GM12878 (cell line): ENCODE data around the gene EFCAB7. TPM values are rescaled to one million over a fixed set of nuclear protein-coding genes. Genes with fewer than 3 reads are reported as not detected.

ENCODE experiments used
- ATAC-seq: fragments of 200-7000 bp; cut with Tn5 transposase; 3 replicates; pipeline ENCODE4 v1.9.1; 2020; ENCODE audit warnings: mild to moderate bottlenecking, moderate library complexity
- BruUV-seq: library from RNA; stranded (reverse); fragments of 400-500 nt; replicated peaks from 2 replicates; lab custom pipeline; 2021; lab: Mats Ljungman, UMichigan
- CTCF ChIA-PET: fragments of 300-600 bp; sonication (Branson Sonifier 250); formaldehyde crosslinking; extraction: SDS; loops from one replicate; lab custom pipeline; 2021; ENCODE audit warnings: inconsistent platforms; lab: Yijun Ruan, JAX
- POLR2A ChIA-PET: fragments of 350-600 bp; formaldehyde crosslinking; extraction: SDS; loops from one replicate; lab custom pipeline; 2021; ENCODE audit warnings: inconsistent platforms; lab: Charles Lee
- RAD21 ChIA-PET: fragments of 300-600 bp; sonication (Branson Sonifier 250); formaldehyde crosslinking; loops from one replicate; lab custom pipeline; 2023; ENCODE audit warnings: antibody characterized with exemption; ENCODE audit not compliant: unreplicated experiment; lab: Charles Lee
- SMC1A ChIA-PET: fragments of 300-600 bp; sonication (Branson Sonifier 250); formaldehyde crosslinking; loops from one replicate; lab custom pipeline; 2023; ENCODE audit not compliant: unreplicated experiment, uncharacterized antibody; lab: Charles Lee
- DNase-seq: peaks from one replicate; pipeline ENCODE4 v3.0.0-alpha.2; 2011; ENCODE audit warnings: low read depth, low spot score
- FAIRE-seq: peaks from 3 replicates; lab custom pipeline; 2011; peaks lifted over from hg19 to GRCh38; lab: Jason Lieb, UNC
- H2AFZ ChIP-seq: 2 replicates; pipeline ENCODE4 v1.6.0; 2011; ENCODE audit warnings: low read depth, low read length, control low read depth; ENCODE audit not compliant: control insufficient read depth
- H3K27ac ChIP-seq: 2 replicates; pipeline ENCODE4 v1.5.1; 2011; ENCODE audit warnings: control low read depth; ENCODE audit not compliant: control insufficient read depth, insufficient read depth
- H3K27me3 ChIP-seq, 2 experiments: replicated peaks in 1 of 2; 2 replicates each; pipeline versions ENCODE4 v1.6.0 to v1.6.1; 2011; ENCODE audit warnings: low read length in 1 of 2; ENCODE audit not compliant: control insufficient read depth in 2 of 2, insufficient read depth in 2 of 2
- H3K36me3 ChIP-seq, 2 experiments: 2 replicates each; pipeline ENCODE4 v1.5.1; 2011; ENCODE audit warnings: low read length in 1 of 2; ENCODE audit not compliant: control insufficient read depth in 2 of 2, insufficient read depth in 2 of 2
- H3K4me1 ChIP-seq: 2 replicates; pipeline ENCODE4 v1.6.1; 2011; ENCODE audit warnings: mild to moderate bottlenecking, low read length, moderate library complexity, mixed read lengths; ENCODE audit not compliant: control insufficient read depth, insufficient read depth
- H3K4me2 ChIP-seq: 2 replicates; pipeline ENCODE4 v1.6.0; 2011; ENCODE audit warnings: control low read depth; ENCODE audit not compliant: control insufficient read depth, insufficient read depth
- H3K4me3 ChIP-seq: fragments of 200-600 bp; sonication (generic); 2 replicates; pipeline ENCODE4 v1.5.1; 2016
- H3K79me2 ChIP-seq: 2 replicates; pipeline ENCODE4 v1.6.0; 2011; ENCODE audit warnings: low read length; ENCODE audit not compliant: control insufficient read depth, insufficient read depth
- H3K9ac ChIP-seq: 2 replicates; pipeline ENCODE4 v1.8.0; 2011; ENCODE audit warnings: low read length, control low read depth, mixed read lengths; ENCODE audit not compliant: control insufficient read depth, insufficient read depth
- H3K9me3 ChIP-seq: replicated peaks from 3 replicates; pipeline ENCODE4 v1.5.1; 2011; ENCODE audit warnings: mild to moderate bottlenecking, low read length; ENCODE audit not compliant: control insufficient read depth, insufficient read depth
- H4K20me1 ChIP-seq: 2 replicates; pipeline ENCODE4 v1.6.0; 2011; ENCODE audit not compliant: control insufficient read depth, insufficient read depth
- BMI1 ChIP-seq: fragments of 450-650 bp; IDR thresholded peaks from 2 replicates; pipeline ENCODE4 v1.6.1; 2016; ENCODE audit warnings: mild to moderate bottlenecking, moderate library complexity, borderline replicate concordance
- CTCF ChIP-seq, 3 experiments: IDR thresholded peaks in 2 of 3; conservative IDR thresholded peaks in 1 of 3; 2 replicates each; pipeline ENCODE4 v1.5.1; 2011; ENCODE audit warnings: low read depth in 3 of 3, low read length in 3 of 3, mild to moderate bottlenecking in 3 of 3, control low read depth in 2 of 3, moderate library complexity in 2 of 3, inconsistent platforms in 1 of 3, mixed read lengths in 1 of 3; ENCODE audit not compliant: control insufficient read depth in 2 of 3, insufficient read depth in 1 of 3; ENCODE audit errors: extremely low read depth in 1 of 3
- FOS ChIP-seq: IDR thresholded peaks from 3 replicates; pipeline ENCODE4 v1.6.1; 2011; ENCODE audit warnings: borderline replicate concordance; ENCODE audit not compliant: insufficient read length; ENCODE audit errors: extremely low read depth
- GATAD2B ChIP-seq: fragments of 450-650 bp; conservative IDR thresholded peaks from 2 replicates; pipeline ENCODE4 v1.6.1; 2017; ENCODE audit warnings: low read depth, mild to moderate bottlenecking, moderate library complexity
- RAD21 ChIP-seq: IDR thresholded peaks from 2 replicates; pipeline ENCODE4 v1.6.1; 2011; ENCODE audit warnings: mild to moderate bottlenecking, low read depth, low read length, moderate library complexity; ENCODE audit not compliant: insufficient read depth
- SMC3 ChIP-seq: IDR thresholded peaks from 2 replicates; pipeline ENCODE4 v1.6.1; 2011; ENCODE audit warnings: low read length, improper control_type of control experiment, borderline replicate concordance
- ZNF592 ChIP-seq: fragments of 450-650 bp; IDR thresholded peaks from 2 replicates; pipeline ENCODE4 v1.6.1; 2017; ENCODE audit warnings: mild to moderate bottlenecking, moderate library complexity
- WGBS: methylation state at CpG from one replicate; pipeline ENCODE4 v1.1.6; 2016; ENCODE audit warnings: low lambda C conversion rate; ENCODE audit not compliant: insufficient replicate concordance, insufficient coverage; ENCODE audit errors: missing lambda C conversion rate; 5-methylcytosine and 5-hydroxymethylcytosine counted together
- in situ Hi-C: fragments of 300-500 bp; cut with MboI; formaldehyde crosslinking; loops from 9 replicates; pipeline ENCODE4 v1.14.3; 2018; ENCODE audit warnings: mixed read lengths
- intact Hi-C: fragments of 100-400 bp; cut with micrococcal nuclease; formaldehyde crosslinking; loops from one replicate; pipeline ENCODE4 v1.14.2; 2022; ENCODE audit not compliant: unreplicated experiment
- polyA plus RNA-seq, 11 experiments: library from polyadenylated mRNA; depleted of rRNA in 4 of 11; unstranded in 6 of 11; stranded (reverse) in 5 of 11; fragments of >200 nt; fragmentation: Nextera tagmentation in 4 of 11; fragmentation: Illumina TruSeq in 1 of 11; extraction: Ambion mirVana in 4 of 11; extraction: Trizol in 1 of 11; gene quantifications; 1 replicate in 1 of 11; 2 replicates in 10 of 11; pipeline versions ENCODE4 v1.2.1 to v1.2.3, GENCODE V29; 2011 to 2016; ENCODE audit warnings: inconsistent platforms in 2 of 11, missing spikeins in 2 of 11, low read depth in 1 of 11
- total RNA-seq, 4 experiments: library from RNA; depleted of rRNA in 3 of 4; stranded (reverse); fragments of >200 nt in 3 of 4; fragmentation: Illumina TruSeq in 1 of 4; extraction: Trizol in 1 of 4; gene quantifications; 2 replicates each; pipeline versions ENCODE4 v1.2.1 to v1.2.3, GENCODE V29; 2013 to 2021
- TF ChIP-seq, protein P1 (sequence below): fragments of 450-650 bp; IDR thresholded peaks from 2 replicates; pipeline ENCODE4 v1.6.1; 2018; ENCODE audit warnings: mild to moderate bottlenecking, low read depth, moderate library complexity; ENCODE audit not compliant: partially characterized antibody

The EFCAB7 gene
- total and polyA plus RNA-seq, 10 of the 15 experiments (the other 5 are each of a cell fraction or from before 2014, with no cell fraction given) = 4.4 to 9.8 (median 5.7) TPM

DNA sequence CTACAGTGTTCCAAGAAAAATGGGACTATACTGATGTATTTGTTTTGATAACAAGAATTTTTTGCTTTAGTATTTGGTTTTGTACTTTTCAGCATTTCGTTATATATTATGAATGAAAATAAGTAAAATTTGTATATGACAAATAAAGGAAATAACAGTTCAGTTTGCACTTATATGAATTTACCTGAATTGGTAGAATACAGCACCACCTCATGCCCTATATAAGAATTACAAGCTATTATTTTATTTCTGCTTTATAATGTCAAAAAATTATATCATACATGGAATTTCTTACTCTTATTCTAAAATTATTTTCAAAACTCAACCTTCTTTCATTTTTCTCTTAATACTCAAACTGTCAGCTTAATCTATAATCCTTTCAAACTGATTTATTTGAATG, 14.6 kb downstream of the EFCAB7 start:
- no peak for FAIRE-seq

More for the DNA sequence above, 14.6 kb downstream of the EFCAB7 start:
- H3K9me3 ChIP-seq = no peaks in the 10 kb centered on the region
- in situ Hi-C loops = no loop called here
- no peaks in the 10 kb centered on the region; a peak in 1 of 4 replicates for H3K36me3 ChIP-seq
- H3K27ac ChIP-seq = no peak overlapping the region
- SMC1A ChIA-PET = interaction anchor here (0.7 to 2.2 kb wide), 14 partner anchors 10 to 696 kb away, joined by 3 to 14 read pairs (median 4); partner anchors contain the start of genes EFCAB7 and ITGB3BP
- H3K27me3 ChIP-seq = no peaks in the 10 kb centered on the region
- no peak overlapping the region for H3K4me3 ChIP-seq
- DNase-seq (no peak), ATAC-seq (no peak)
- RAD21 ChIA-PET = interaction anchor here (0.6 to 1.9 kb wide), 13 partner anchors 10 to 696 kb away, joined by 3 to 8 read pairs (median 4); no protein-coding TSS in a partner anchor
- no peak overlapping the region for H2AFZ ChIP-seq
- no peak overlapping the region for H3K4me2 ChIP-seq
- CTCF ChIA-PET = interaction anchor here (0.8 to 7.2 kb wide), 28 partner anchors 9 to 698 kb away, joined by 3 to 48 read pairs (median 4); partner anchors contain the start of genes EFCAB7 and ITGB3BP
- no peak for TF ChIP-seq BMI1
- TF ChIP-seq FOS = no peak
- peak; percentile 41; the same call in 1 of the 2 replicates for TF ChIP-seq SMC3
- TF ChIP-seq RAD21 = peak; percentile 38
- peak in 1 of 3 experiments; percentile 21; a peak in 2 of 6 replicates for TF ChIP-seq CTCF (IDR thresholded peaks at IDR 0.05 in 2 of 3, conservative IDR thresholded peaks at IDR 0.05 in 1 of 3; ENCODE audit: control insufficient read depth in 2 of 3, extremely low read depth in 1 of 3, insufficient read depth in 1 of 3, low read depth in 3 of 3, low read length in 3 of 3)
- TF ChIP-seq ZNF592 = no peak
- TF ChIP-seq, protein P1, sequence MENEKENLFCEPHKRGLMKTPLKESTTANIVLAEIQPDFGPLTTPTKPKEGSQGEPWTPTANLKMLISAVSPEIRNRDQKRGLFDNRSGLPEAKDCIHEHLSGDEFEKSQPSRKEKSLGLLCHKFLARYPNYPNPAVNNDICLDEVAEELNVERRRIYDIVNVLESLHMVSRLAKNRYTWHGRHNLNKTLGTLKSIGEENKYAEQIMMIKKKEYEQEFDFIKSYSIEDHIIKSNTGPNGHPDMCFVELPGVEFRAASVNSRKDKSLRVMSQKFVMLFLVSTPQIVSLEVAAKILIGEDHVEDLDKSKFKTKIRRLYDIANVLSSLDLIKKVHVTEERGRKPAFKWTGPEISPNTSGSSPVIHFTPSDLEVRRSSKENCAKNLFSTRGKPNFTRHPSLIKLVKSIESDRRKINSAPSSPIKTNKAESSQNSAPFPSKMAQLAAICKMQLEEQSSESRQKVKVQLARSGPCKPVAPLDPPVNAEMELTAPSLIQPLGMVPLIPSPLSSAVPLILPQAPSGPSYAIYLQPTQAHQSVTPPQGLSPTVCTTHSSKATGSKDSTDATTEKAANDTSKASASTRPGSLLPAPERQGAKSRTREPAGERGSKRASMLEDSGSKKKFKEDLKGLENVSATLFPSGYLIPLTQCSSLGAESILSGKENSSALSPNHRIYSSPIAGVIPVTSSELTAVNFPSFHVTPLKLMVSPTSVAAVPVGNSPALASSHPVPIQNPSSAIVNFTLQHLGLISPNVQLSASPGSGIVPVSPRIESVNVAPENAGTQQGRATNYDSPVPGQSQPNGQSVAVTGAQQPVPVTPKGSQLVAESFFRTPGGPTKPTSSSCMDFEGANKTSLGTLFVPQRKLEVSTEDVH = no peak
- no peak for TF ChIP-seq GATAD2B
- no peak overlapping the region for H3K9ac ChIP-seq
- no peaks in the 10 kb centered on the region for H3K79me2 ChIP-seq
- 0% methylated on average over 1 of the region's 1 CpG for WGBS
- intact Hi-C loops = loop anchor here (5.0 kb wide), 1 partner anchor 221 kb away; no protein-coding TSS in a partner anchor
- POLR2A ChIA-PET = no interaction called here
- no peaks in the 10 kb centered on the region for H3K4me1 ChIP-seq
- BruUV-seq = no TSS peak
- H4K20me1 ChIP-seq = no peaks in the 10 kb centered on the region
